ENCODE data around the gene SLC20A1.
"Not testable (repeated sequence)": the region's sequence is repeated elsewhere in the genome, so short reads cannot be mapped to it uniquely, and the experiment has no call there.

SLC20A1 gene

GRCh38 chr2:112684415-112684775 is 38.7 kb downstream of the SLC20A1 start:
- no peak for DNase-seq

GRCh38 chr2:112685271-112685884 is 39.6 kb downstream of the SLC20A1 start:
- no peak for DNase-seq

- no peak for DNase-seq
Observed at GRCh38 chr2:112686348-112687217, 40.8 kb downstream of the SLC20A1 start.

GRCh38 chr2:112687522-112687921 is 41.8 kb downstream of the SLC20A1 start:
- no peak for DNase-seq

GRCh38 chr2:112688086-112688880 is 42.5 kb downstream of the SLC20A1 start:
- DNase-seq = no peak

- DNase-seq = peak; percentile 37 to 39
Observed at GRCh38 chr2:112690853-112691401, 45.2 kb downstream of the SLC20A1 start.

GRCh38 chr2:112691881-112692281 is 46.1 kb downstream of the SLC20A1 start:
- DNase-seq = peak in 1 of 2 donors; percentile 17

- no peak for DNase-seq
Observed at GRCh38 chr2:112692495-112692911, 46.8 kb downstream of the SLC20A1 start.

- no peak for DNase-seq
Observed at GRCh38 chr2:112692918-112693317, 47.2 kb downstream of the SLC20A1 start.

GRCh38 chr2:112693596-112693995 is 47.9 kb downstream of the SLC20A1 start:
- no peak for DNase-seq

- DNase-seq = no peak
Observed at GRCh38 chr2:112694182-112694581, 48.4 kb downstream of the SLC20A1 start.

- no peak for DNase-seq
Observed at GRCh38 chr2:112698834-112699515, 53.2 kb downstream of the SLC20A1 start.

GRCh38 chr2:112699984-112700667 is 54.4 kb downstream of the SLC20A1 start:
- DNase-seq = no peak

GRCh38 chr2:112701052-112701451 is 55.3 kb downstream of the SLC20A1 start:
- no peak for DNase-seq

- DNase-seq = no peak
Observed at GRCh38 chr2:112703684-112704083, 57.9 kb downstream of the SLC20A1 start.

GRCh38 chr2:112705575-112705974 is 59.8 kb downstream of the SLC20A1 start:
- no peak for DNase-seq

GRCh38 chr2:112706170-112706664 is 60.5 kb downstream of the SLC20A1 start:
- DNase-seq = no peak

GRCh38 chr2:112706947-112707346 is 61.2 kb downstream of the SLC20A1 start:
- not testable (repeated sequence) for DNase-seq

- no peak for DNase-seq
Observed at GRCh38 chr2:112708968-112709367, 63.2 kb downstream of the SLC20A1 start.

- DNase-seq = no peak
Observed at GRCh38 chr2:112709703-112710102, 64.0 kb downstream of the SLC20A1 start.

- DNase-seq = no peak
Observed at GRCh38 chr2:112710956-112711750, 65.4 kb downstream of the SLC20A1 start.
